GM18498 (cell line): ENCODE results near the gene LRRC61.

Source experiments
- ATAC-seq: cut with Tn5 transposase; IDR thresholded peaks from one replicate; pipeline ENCODE4 v1.9.1; 2021; ENCODE audit warnings: mild to moderate bottlenecking, moderate library complexity; ENCODE audit not compliant: unreplicated experiment

LRRC61 gene

DNA sequence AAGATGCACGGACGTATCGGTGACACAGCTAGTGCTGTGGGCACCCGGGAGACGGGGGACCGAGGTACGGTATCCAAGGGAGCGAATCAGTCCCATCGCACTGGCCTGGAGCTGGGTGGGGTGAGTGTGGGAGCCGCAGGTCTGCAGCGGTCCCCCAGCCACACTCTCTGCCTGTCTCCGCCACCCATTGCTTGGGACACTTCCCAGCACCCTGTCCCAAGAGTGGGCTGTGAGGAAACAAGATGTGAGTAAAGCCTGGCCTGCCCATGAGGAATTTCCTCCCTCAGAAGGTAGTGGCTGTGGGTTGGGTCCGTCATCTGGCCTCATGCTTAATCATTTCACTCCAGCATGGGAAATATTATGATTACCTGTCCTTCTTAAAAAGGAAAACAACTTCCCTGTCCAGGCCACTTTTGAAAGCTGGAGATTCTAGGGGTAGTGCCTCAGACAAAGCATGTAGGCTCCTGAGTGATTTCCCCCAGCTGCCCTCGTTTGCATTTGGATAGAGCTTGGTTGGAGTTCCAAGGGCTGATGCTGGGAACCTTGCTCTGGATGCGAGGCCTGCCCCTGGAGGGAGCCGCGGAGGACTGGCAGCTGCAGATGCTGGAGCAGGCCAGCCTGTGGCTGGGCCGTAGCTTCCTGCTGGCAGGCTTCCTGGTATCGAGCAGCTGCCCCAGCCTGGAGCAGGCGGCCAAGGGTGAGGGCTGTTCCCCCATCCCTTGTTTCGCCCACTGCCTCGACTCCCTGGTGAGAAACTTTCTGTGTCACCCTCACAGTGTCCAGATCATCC, 6.4 kb downstream of the LRRC61 start:
- ATAC-seq: no peak

DNA sequence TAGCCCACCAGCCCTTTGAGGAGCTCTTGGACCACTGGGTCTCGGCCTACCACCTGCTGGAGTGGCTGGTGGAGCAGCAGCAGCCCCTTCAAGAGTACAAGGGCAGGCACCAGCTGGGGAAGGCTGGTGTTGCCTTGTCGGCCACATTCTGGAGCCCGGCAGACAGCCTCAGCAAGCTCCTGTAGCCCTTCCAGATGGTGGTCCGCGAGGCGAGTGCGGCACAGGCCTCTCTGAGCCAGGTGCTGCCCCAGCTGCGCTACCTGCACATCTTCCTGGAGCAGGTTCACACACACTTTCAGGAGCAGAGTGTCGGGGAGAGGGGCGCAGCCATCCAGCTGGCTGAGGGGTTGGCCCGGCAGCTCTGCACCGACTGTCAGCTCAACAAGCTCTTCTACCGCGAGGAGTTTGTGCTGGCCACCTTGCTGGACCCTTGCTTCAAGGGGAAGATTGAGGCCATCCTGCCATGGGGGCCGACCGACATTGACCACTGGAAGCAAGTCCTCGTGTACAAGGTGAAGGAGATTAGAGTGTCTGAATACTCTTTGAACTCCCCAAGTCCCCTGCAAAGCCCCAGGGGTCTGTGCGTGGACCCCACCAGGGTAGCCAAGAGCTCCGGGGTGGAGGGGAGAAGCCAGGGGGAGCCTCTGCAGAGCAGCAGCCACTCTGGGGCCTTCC, 7.2 kb downstream of the LRRC61 start:
- ATAC-seq: no peak

DNA sequence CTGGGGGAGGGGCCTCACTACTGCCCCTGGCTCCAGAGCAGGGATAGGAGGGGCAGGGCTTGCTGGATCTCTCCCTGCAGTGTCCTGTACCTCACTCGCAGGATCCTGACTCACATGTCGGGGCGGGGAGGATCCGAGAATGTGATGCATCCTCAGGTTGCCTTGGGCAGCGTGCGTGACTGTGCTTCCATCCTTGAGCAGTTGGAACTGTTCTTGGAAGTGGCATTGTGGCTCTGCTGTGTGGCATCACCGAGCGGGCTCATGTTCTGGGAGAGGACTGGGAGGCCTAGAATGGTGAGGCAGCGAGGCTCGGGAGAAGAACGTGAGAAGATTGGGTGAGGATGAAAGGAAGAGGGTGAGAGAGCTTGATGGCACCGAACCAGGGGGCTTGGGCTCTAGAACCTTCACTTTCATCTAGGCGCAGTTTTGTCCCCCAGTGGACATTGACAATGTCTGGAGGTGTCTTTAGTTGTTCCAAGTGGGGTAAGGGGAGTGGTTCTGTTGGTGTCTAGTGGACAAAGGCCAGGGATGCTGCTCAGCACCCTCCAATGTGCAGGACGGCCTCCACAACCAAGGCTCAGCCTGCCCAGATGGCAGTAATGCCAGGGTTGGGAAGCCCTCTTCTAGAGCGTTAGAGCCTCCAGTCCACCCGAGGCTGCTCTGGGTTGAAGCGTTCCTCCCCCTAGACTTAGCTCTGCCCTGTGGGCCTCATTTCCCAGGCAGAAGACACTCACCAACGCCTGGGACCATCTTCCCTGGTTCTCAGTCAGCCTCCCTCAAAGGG, 9.9 kb downstream of the LRRC61 start:
- ATAC-seq: no peak

- no peak for ATAC-seq
Observed at GRCh38 chr7:150333659-150334058, 10.5 kb downstream of the LRRC61 start.

DNA sequence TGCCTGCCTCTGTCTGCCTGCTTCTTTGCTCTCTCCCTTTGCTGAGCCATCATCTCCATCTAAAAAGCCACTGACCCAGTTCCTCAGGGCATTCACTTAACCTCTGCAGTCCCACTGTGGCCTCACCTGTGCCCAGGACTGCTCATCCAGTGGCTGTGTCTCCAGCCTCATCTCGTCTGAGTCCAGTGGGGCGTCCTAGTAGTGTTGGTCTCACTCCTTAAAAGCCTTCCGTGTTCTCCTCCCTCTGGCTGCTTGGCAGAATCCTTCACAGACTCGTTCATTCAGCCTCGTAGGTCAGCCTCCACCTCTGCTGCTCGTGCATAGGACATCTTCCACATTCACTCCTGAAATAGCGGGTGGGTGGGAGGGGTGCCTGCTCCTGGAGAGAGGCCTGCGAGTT, 11.0 kb downstream of the LRRC61 start:
- no peak for ATAC-seq

DNA sequence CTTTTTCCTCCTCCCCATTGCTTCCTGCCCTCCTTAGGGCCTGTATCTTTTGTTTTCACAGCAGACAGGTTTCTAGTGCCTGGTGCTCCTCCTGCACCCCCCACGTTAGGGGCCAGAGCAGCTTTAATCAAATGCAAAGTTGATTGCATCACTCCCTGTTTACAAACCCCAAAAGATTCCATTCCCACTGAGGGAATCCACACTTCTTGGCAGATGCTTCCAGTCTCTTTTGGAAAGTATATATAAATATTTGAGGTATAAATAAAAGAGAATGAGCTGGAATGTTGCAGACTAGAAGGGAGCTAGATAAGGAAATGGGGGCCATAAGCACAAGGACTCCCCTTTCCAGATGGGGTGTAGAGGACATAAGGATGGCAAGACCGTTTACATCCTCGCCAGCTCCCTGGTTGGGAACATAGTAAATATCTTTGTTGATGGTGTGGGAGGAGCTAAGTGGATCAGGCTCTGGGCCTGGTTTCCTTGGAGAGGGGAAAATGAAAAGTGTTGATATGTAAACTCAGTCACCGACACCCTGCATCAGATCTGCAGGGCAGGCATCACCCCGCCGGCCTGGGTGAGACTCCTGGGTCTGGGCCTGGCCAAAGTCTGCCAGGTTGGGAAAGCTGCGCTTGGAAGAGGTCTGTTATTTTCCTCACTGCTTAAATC, 12.1 kb downstream of the LRRC61 start:
- ATAC-seq: no peak

- ATAC-seq: no peak
Observed at GRCh38 chr7:150335774-150336112, 12.6 kb downstream of the LRRC61 start.

GRCh38 chr7:150336746-150337145, 13.6 kb downstream of the LRRC61 start:
- ATAC-seq: no peak

- no peak for ATAC-seq
Observed at GRCh38 chr7:150337179-150337578, 14.0 kb downstream of the LRRC61 start.

GRCh38 chr7:150337659-150338081, 14.5 kb downstream of the LRRC61 start:
- no peak for ATAC-seq

DNA sequence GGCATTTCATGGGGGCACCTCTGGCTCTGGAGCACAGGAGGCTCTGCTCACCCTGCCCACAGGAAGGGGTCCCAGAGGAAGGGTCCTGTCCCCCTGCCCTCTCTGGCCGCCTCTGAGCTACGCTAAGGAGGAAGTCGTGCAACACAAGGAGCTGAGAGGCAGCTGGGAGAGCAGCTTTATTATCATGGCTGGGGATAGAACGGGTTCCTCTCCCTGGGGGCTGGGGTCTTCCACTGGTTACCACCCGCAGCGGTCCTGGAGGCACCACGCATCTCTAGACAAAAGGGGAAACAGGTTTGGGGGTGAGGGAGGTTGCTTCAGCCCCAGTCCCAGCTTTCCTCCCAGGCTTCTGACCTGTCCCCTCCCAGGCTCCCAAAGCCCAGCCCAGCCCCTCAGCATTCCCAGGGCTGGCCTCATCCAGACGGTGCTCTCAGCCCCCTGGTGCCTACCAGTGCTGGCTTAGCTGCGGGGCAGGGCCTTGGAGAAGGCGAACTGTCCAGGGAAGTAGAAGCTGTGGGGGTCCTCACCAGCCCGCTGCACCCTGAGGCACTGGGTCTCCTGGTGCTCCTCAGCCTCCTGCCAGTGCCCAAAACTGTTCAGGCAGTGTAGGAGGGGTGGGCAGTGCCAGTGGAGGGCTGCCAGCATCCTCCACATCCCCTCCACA, 15.1 kb downstream of the LRRC61 start:
- no peak for ATAC-seq

- no peak for ATAC-seq
Observed at GRCh38 chr7:150339409-150339809, 16.3 kb downstream of the LRRC61 start.

DNA sequence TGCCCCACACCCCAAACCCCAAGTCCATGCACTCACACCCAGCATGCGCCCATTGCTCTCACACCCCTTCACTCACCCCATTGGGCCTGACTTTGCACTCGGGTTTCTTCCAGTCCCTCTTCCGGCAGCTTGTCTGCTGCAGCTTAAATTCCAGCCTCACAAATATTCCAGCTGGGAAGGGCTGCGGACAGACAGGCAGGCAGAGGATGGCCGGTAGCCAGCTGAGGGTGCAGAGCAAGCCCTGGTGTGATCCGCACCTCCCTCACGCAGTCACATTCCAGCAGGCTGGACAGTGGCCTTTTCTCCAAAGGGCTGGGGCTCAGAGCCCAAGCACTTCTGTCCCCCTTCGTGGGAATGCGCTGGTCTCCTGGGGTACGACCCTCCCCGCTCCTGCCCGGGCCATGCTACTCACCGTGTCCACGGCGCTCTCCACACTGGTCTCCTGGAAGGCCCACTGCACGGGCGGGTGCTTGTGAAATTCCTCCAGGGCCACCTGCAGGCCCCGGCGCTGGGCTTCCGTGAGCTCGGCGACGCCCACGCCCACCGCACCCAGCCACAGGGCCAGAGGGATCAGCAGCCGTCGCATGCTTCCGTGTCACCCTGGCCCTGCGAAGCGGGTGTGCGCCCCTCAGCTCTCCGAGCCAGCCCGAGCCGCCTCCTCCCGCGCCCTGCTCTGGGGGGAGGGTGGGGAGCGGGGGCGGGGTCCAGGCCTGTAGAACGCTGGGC, 17.0 kb downstream of the LRRC61 start:
- no peak for ATAC-seq

- ATAC-seq: no peak
Observed at GRCh38 chr7:150340875-150341262, 17.7 kb downstream of the LRRC61 start.

DNA sequence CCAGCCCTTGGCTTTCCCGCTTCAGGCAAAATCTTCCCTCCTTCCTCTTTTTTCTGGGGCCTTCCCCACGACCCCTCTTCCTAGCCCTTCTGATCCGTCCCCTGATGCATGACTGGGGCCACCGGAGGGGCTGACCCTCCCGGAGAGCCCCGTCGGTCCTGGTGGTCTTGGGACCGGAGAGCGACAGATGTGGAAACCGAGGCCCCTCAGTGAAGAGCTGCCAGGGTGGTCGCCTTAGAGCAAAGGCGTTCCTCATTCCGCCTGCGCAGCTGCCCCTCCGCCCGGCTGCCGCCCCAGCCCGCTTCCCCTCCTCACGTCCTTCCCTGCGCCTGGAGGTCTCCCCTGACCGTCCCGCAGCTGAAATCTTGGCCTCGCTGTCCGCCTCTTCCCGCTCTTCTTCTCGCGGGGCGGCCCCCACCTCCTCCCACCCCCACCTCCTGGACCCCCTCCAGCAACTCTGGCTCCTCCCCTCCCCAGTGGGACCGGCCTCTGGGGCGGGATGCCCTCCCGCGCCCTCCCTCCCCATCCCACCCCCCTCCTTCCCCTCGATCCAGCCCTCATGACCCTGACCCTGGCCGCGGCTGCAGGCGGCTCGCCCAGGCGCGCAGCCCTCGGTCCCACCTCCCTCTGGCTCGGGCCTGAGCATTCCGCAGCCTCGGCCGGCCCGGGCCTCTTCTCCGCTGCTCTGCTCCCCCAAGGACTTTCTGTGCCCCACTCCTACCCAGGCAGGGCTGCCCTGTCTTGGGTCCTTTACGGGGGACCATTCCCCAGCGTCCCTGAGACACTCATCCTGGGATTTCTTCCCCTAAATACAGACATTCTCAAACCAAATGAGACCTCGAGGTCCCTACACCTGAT, 18.3 kb downstream of the LRRC61 start, which contains the start of gene RARRES2:
Gene RARRES2, minus strand, starts transcription at position 367 of the 858 bp plus-strand sequence. CDS start 1,020 bp downstream, outside the sequence.
- ATAC-seq: no peak

DNA sequence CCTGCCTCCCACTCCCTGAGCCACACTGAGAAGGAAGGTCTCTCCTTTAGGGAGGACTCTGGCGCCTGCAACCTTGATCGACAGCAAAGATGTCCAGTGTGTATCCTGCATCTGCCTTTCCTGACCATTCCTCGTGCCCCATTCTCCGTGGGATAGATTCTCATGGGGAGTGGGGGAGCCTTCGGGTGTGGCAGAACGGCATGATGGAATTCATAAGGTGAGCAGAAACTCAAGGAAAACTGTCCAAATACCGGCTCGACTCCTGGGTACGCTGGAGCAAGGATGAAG, 18.9 kb downstream of the LRRC61 start:
- no peak for ATAC-seq

GRCh38 chr7:150343225-150343624, 20.1 kb downstream of the LRRC61 start:
- ATAC-seq: no peak

DNA sequence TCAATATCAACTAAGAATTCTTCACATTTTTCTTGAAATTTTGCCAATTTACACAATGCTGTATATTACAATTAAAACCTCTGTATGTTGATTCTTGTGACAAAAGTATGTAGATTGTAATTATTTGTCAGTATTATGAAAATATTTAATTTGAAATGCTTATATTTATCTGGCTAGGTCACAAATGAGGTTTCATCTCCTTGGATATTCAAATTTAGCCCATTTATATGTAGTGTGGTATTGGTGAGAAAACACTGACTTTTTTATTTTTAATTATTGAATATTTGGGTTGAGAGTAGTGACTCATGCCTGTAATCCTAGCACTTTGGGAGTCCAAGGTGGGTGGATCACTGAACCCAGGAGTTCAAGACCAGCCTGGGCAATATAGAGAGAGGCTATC, 21.1 kb downstream of the LRRC61 start:
- no peak for ATAC-seq

DNA sequence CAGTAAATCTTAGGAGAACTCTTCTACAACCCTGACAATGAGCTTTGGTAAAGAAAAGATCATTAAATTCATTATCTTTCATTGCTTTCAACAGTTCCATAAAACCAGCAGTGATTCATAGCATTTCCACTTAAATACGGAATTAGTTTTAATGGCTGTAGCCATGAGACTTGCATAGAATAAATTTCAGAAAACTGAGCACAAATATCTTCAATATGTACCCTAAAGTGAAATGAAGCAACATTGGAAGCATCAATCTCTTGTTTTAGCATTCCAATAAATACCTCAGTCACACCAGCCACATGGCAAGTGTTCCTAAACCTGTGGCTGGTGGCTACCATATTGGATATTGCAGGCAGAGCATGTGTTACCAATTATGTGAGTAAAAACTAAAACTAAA, 21.9 kb downstream of the LRRC61 start:
- no peak for ATAC-seq
